DMS53 (cell line): Measurements from ENCODE around the gene ARHGAP44.
A peak's percentile ranks its signal among the peaks of the same experiment; 100 is the strongest.

Source experiments
- DNase-seq: peaks from one replicate; lab custom pipeline; 2025; lab: John Stamatoyannopoulos, UW

ARHGAP44 gene

DNA sequence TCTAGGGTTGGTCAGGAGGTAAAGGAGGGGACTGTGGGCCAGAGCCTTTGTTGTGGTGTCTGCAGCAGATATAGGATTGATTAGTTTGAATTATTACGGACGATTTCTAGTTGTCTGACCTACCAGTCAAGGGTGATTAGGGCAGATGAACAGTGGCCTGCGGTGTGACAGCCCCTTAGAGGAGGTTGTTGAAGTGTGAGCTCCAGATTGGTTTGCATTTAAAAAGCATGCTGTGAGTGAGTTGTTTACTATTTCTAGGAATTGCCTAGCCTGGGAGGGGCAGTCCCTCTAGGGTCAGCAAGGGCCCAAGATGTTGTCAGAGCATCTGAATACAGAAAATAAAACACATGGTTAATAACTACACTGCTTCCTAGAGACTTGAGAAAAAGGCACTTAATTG is 108.8 kb downstream of the ARHGAP44 start:
- no peak for DNase-seq

DNA sequence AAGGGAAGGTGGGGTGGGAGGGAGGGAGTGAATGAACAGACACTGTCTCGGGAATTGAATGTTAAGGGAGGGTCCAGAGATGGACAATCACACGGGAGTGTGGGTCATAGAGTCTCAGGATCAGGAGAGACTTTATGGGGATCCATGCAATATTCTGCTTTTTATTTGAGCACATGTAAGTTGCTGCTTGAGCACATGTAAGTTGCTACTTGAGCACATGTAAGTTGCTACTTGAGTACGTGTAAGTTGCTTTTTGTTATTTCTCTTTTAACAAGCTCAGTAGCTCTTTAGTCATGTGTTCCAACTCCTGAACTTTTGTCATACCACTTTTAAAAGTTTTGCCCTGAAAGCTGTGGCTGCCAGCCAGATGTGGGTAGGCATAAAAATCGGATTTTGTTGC is 110.3 kb downstream of the ARHGAP44 start:
- no peak for DNase-seq

DNA sequence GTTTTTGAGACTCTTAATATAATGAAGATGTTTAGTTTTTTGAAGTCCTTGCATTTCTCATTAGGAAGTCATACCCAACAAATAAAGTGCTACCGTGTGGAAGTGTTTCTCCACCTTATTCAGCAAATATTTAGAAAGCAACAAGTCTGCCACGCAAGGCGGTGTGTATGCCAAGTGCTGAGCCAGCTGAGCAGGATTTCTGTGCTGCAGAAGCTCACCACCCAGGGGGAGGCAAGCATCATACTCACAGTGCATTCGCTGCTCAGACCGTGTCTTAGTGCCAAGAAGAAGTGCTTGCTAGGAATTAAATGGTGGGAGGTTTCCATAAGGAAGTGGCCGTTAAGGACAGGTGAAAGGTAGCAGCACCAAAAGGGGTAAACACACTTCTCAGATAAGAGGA is 111.2 kb downstream of the ARHGAP44 start:
- no peak for DNase-seq

DNA sequence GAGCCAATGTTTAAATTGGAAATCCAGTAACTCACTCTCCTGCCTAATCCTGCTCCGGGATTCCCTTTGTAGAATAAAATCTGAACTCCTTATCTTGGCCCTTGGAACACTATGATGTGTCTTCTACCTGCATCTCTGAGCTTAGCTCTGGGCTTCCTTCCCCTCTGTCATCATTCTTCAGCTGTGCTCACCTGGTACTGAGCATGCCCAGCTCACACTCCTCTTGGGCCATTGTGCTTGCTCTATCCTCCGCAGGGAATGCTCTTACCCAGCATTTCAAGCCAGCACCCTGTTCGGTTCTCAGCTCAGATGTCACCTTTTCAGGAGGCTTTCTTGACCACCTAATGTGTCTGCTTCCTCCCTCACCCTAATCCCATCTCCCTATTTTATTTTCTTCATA is 112.7 kb downstream of the ARHGAP44 start:
- DNase-seq, result no peak

DNA sequence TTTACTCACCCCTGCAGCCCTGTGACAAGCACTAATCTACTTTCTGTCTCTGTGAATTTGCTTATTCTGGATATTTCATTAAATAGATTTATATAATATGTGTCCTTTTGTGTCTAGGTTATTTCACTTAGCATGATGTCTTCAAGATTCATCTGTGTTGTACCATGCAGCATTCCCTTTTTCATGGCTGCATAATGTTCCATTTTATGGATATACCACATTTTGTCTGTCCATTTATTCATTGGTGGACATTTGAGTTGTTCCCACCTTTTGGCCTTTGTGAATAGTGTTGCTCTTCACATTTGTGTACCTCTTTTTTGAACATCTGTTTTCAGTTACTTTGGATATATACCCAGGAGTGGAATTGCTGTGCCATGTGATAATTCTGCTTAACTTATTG is 118.2 kb downstream of the ARHGAP44 start:
- no peak for DNase-seq

DNA sequence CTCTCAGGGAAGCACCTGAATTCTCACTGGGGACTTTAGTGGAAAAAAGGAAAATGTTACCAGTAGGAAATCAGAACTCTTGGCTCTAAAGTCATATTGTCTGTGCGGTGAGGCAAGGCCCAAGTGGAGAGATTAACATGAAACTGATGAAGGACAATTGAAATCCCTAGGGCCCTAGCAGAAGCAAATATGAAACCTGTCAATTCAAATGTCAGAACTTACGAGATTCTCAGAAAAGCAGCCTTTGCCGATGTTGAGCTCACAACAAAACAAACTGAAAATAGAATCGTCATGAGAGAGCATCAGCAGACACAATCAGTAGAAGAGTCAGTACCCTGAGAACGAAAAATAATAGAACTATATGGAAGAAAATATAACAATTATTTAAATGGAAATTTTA is 119.7 kb downstream of the ARHGAP44 start:
- DNase-seq, result no peak

DNA sequence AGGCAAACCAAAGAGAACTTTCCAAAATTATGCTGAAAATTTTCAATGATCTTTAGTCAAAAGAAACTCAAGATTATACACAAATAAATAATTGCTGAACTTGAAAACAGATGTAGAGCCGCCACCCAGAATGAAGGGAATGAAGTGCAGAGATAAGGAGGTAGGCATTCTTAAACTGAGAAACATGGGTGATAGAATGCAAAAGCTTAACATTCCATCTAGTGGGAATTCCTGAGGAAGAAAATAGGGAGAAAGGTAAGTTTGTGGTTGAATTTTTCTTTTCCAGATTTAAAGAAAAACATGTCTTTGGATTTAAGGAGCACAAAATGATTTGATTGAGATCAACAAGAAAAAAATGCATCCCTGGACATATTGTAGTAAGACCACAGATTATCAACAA is 120.2 kb downstream of the ARHGAP44 start:
- no peak for DNase-seq

DNA sequence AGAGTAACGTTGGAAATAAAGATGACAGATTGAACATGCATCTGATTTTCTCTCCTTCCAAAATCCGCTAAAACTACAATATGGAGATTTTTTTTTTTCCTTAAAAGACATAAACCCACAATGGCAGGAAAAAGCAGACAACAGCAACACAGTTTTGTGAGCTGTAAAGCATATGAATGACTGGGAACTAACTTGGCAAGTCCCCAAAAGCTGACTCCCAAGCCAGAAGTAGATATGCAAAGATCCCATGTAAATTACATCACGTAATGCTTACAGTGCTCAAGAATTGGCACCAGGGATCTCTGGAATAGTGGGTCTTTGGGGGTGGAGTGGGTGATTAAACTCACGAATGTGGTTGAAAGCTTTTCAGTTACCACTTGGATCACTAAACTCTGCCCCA is 121.9 kb downstream of the ARHGAP44 start:
- no peak for DNase-seq

DNA sequence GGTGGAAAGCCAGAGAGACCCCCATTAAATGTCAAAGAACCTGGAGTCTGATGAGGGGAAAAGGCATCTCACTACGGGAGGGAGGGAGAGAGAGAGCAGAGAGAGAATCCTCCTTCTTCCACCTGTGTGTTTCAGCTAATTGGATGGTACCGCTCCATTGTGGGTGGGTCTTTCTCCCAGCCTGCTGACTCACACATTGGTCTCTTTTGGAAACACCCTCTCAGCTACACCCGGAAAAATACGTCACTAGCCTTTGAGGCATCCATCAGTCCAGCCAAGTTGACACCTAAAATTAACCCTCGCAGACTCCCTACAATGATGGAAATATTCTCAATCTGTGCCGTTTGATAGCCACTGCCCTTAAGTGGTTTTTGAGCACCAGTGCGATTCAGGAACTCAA is 128.1 kb downstream of the ARHGAP44 start:
- no peak for DNase-seq

DNA sequence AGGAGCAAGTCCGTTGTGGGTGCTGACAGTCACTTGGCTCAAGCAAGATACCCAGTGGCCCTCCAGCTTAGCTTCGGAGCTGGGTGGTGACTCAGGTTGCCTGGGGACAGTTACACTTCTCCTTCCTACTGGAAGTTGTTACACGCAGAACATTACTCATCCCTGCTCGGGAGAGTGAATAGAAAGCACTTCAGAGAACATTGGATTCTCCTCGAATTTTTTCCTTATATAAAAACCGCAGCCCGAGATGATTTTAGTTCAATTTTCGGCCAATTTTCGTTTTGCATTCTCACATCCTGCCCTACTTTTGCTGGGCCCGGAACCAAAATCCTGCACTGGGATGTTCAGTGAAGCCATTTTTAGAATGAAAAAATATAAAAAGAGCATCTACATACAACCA is 128.8 kb downstream of the ARHGAP44 start:
- DNase-seq, result no peak

DNA sequence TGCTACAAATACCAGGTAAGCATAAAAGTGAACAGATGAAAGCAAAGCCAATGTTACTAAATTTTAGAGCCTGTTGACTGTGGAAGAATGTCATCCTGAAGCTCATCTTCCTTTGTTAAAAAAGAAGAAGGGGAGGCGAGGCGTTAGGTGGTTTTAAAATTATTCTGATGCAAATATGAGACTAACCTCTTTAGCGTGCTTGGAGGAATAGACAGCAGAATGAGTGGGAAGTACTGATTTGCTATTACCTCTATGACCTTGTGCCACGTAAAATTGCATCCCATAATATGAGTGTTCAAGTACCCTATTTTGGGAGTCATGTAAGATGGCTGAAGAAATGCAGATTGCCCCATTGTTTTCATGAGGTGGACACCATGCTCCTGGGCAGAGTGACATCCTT is 132.8 kb downstream of the ARHGAP44 start:
- DNase-seq, result no peak

DNA sequence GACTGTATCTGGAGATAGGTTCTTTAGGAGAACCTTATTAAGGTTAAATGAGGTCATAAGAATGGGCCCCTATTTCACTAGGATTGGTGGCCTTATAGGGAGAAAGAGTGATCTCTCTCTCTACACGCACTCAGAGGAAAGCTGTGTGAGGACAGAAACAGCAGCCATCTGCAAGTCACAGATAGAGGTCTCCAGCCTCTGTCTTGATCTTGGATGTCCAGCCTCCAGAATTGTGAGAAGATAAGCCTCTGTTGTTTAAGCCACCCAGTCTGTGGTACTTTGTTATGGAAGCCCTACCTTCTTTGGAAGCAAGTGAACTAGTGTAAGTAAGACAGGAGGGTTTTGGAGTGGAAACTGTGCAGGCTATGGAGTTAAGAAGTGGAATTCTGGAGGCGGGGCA is 135.3 kb downstream of the ARHGAP44 start:
- no peak for DNase-seq

DNA sequence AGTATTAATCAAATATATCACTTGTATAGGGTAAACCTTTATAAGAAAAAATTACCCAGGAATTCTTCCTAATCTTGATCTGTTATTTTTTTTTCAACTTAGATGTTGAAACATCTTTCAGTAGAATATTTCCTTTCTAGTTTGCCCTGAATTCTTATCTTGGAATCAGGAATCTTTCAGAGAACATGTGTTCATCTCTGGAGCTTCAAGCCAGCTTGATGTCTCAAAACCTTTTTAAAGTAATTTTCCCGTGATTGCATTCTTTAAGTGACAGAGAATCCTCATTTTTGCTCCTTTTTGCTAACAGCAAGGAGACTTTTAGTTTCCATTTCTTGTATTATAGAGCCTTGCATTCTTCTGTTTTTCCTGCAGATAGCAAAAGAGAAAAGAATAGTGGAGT is 137.7 kb downstream of the ARHGAP44 start:
- no peak for DNase-seq

DNA sequence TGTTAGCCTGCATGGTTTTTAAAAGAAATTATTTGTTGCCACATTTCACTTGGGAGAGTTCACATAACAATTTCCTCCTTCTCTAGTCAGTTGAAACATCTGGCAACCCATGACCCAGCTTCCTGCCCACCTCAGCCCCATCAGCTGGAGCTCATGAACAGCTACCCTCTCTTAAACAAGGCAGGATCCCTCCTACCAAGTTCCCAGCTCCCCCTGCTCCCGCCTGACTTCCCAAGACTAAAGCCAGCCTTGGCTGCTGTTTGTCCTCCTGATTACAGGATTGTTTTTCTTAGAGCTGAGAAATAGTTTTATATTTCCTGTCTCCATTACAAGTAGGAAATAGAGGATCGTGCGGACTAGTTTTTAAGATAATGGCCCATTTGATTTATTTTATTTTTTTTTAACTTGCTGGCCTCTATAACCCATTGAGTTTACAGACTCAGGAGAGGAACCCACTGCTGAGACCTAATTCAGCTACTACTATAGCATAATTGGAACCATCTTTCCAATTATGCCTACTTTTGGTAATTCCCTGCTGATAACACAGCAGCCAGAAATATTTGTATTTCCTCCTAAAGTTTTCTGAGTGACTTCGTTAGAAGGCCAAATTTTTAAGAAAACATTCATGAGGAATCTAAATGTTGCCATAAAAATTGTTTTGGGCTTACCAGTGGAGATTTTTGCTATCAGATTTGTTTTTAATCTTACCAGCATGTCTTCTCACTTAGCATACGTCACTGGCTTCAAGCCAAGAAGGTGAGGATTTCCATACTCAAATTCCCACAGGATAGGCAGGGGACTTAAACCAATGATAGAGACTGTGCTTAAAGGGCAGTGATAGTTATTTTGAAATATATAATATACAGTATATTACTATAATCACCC is 138.5 kb downstream of the ARHGAP44 start:
- DNase-seq, result no peak

DNA sequence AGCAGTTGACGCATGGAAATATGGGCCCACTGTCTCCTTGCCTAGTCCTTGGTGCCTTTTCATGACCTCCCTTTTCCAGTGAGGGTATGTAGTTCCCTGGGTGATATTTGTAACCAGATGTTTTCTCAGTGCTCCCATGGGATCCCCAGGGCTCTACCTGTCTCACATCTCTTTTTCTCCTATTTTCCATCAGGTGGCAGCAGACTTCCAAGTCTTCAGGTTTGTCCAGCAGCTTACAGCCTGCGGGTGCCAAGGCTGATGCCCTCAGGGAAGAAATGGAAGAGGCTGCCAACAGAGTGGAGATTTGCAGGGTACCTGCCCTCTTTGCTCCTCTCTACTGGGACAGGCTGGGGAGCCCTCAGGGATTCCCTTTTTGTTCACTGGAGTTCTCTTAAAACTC is 139.4 kb downstream of the ARHGAP44 start:
- peak; percentile 9 for DNase-seq

DNA sequence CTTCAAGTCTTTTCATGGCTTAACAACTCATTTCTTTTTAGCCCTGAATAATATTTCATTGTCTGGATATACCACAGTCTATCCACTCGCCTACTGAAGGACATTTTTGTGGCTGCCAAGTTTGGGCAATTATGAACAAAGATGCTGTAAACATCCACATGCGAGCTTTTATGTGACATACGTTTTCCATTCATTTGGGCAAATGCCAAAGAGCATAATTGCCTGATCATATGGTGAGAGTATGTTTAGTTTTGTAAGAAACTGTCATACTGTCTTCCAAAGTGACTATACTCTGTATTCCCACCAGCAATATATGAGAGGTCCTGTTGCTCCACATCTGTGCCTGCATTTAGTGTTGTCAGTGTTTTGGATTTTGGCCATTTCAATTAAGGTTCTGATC is 147.2 kb downstream of the ARHGAP44 start:
- DNase-seq, result no peak

DNA sequence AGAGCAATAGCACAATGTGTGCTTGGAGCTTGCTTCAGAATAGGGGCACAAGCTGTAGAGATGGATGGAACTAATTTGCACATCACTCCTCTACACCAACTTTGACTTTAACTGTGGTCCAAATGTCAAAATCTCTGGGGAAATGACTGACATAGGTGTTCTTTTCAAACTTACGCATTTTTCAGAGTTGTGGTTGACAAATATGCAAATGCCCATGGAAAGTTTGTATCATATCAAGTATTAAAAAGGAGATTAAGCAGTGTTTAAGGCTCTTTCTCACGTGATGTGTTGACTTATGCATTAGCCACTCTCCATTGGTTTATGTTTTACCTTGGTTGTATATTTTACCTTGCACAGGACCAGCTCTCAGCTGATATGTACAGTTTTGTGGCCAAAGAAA is 151.4 kb downstream of the ARHGAP44 start:
- DNase-seq, result no peak

DNA sequence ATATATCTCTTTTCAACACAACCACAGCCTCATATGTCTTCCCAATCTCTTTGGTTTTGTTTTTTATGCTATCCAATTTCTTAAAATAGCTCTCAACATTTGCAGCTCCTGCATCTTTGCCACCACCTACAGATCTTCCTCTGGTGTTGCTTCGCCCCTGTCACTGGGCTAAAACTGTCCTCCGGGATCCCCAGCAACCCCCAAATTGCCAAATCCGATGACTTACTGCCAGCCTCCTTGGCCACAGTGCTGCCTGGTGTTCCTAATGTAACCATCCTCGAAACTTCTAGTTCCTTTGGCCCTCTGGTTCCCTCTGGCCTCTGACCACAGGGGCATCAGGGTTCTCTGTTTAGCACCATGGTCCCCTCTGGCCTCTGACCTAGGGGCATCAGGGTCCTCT is 157.7 kb downstream of the ARHGAP44 start:
- no peak for DNase-seq

DNA sequence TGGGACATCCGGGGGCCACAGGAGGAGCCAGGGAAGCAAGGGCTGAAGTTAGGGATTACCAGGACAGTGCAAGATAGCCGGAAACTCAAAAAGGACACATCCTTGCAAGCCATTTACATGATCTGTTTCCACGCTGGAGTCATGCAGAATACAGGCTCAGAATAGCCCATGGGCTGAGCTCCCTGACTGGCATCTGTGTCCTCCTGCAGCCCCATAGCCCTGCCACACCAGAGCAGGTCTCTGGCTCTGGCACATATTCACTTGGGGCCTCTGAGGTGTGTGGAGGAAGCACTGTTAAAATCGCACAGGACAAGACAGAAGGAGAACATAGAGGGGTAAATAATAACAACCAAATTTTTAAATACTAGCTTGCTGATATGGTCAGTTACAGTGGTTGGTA is 162.7 kb downstream of the ARHGAP44 start:
- no peak for DNase-seq

DNA sequence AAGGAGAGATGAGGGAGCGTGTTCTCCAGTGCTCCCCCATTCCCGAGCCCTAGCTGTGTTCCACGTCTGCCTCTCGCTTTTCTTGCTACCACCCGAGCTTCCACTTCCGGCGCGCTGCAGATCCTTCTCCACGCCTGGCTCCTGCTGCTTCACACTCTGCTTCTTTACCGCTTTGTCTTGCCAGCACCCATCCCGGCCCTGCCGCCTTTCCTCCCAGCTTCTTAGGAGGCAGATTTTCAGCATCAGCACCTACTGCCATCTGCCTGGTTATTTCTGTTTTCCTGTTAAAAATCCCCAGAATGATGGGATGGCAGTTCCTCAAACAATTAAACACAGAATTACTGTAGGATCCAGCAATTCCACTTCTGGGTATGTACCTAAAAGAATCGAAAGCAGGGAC is 163.9 kb downstream of the ARHGAP44 start:
- no peak for DNase-seq

DNA sequence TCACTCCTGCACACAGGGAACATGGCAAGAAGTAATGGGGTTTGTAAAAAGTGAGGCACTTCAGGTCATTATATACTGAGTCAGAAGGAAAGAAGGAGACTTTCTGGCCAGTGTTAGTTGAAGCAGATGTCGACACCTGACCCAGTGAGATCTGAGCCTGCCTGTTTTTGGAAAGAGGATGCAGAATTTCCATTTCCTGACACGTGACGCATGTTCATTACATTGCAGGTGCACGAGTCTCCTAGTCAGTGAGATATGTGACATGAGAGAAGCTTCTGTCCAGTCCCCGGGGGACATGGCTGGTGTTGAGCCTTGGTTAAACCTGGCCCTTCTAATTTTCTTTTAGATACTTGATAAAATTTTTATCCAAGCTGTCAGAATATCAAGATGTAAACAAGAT is 166.2 kb downstream of the ARHGAP44 start:
- DNase-seq, result no peak

DNA sequence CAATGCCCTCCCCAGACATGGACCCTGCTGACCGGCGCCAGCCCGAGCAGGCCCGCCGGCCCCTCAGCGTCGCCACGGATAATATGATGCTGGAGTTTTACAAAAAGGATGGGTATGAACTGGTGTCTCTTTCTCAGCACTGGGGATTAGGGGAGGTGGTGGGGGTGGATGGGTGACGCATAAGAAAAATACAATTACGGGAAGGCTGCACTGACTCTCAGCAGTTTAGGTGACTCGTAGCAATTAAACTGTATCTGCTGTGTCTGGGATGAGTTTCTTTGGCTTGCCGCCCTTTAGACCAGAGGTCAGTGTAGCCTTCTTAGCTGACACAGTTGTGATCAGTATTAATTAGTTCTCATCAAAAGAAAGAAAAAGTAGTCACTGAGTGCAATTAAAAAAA is 169.5 kb downstream of the ARHGAP44 start:
- DNase-seq, result no peak

DNA sequence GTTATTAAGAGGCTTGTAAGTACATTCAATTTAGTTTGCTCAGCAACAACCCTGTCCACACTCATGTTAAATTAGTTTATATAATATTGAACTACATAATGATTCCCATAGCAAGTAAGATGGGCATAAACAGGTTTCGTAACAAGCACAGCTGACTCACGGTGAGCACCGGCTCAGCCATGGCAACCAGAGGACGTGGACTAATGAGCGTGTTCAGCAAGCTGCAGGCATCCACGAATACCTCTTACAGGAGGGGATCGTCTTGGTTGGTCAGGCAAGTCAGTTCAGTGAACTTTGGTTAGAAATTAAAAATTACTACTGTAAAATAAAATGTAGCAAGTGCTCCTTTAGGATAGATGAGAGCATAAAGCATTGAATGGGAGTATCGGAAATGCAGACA is 170.1 kb downstream of the ARHGAP44 start:
- no peak for DNase-seq

DNA sequence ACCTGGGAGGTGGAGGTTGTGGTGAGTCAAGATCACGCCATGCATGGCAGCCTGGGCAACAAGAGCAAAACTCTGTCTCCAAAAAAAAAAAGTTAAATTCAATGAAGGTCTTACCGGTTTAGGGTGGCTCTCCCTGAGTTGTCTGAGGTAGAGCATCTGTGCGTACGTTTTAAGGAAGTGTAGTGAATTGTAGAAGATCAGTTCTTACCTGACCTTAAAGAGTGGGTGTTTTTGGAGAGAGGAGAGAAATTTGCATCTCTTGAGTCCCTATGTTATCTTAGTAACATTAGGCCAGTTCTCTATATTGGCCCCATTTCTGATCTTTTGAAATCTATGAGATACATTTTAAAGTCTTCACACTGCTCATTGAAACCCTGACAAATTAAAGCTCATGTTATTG is 172.4 kb downstream of the ARHGAP44 start:
- DNase-seq, result no peak
